Measurements from ENCODE around the gene OR4M1.

DNA sequence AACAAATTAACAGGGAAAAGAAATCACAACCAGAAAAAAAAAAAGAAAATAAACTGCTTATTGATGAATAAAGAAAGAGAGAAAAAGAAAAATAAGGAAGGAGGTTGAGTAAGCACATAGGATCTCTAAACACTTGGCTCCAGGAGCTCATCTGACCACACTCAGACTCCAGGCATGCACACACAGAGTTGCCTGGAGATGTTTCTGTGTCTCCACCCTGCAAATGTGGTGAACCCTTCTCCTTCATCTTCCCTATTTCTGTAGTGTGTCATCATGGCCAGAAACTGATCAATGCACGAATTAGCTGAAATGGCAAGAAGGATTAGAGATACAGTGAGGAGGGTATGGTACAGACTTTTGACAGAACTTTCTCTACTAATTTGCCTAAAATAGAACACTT lies 50.5 kb downstream of the OR4M1 start:
- TF ChIP-seq, protein P1, sequence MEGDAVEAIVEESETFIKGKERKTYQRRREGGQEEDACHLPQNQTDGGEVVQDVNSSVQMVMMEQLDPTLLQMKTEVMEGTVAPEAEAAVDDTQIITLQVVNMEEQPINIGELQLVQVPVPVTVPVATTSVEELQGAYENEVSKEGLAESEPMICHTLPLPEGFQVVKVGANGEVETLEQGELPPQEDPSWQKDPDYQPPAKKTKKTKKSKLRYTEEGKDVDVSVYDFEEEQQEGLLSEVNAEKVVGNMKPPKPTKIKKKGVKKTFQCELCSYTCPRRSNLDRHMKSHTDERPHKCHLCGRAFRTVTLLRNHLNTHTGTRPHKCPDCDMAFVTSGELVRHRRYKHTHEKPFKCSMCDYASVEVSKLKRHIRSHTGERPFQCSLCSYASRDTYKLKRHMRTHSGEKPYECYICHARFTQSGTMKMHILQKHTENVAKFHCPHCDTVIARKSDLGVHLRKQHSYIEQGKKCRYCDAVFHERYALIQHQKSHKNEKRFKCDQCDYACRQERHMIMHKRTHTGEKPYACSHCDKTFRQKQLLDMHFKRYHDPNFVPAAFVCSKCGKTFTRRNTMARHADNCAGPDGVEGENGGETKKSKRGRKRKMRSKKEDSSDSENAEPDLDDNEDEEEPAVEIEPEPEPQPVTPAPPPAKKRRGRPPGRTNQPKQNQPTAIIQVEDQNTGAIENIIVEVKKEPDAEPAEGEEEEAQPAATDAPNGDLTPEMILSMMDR (conservative IDR thresholded peaks at IDR 0.05 in 1 of 2, IDR thresholded peaks at IDR 0.05 in 1 of 2; ENCODE audit: low read depth in 1 of 2, low read length in 2 of 2): no peak
- TF ChIP-seq EZH2 (IDR thresholded peaks at IDR 0.05; ENCODE audit: low read length, missing control alignments): no peak

Measured in fibroblast of lung (primary cell).